Panc1 (cell line): ENCODE measurements around the gene SBF2.

ENCODE experiments used
- CTCF ChIP-seq: fragments of 450-650 bp; IDR thresholded peaks from 2 replicates; pipeline ENCODE4 v1.5.1; 2017; ENCODE audit warnings: mild to moderate bottlenecking
- POLR2AphosphoS5 ChIP-seq: IDR thresholded peaks from 2 replicates; pipeline ENCODE4 v1.6.1; 2012; ENCODE audit warnings: mild to moderate bottlenecking, low read depth, low read length, moderate library complexity
- REST ChIP-seq, 2 experiments: IDR thresholded peaks; 2 replicates each; pipeline ENCODE4 v1.6.1; 2011 to 2012; ENCODE audit warnings: low read depth in 2 of 2, control low read depth in 1 of 2, low read length in 1 of 2, mild to moderate bottlenecking in 1 of 2, moderate library complexity in 1 of 2; ENCODE audit not compliant: insufficient read depth in 1 of 2
- TCF7L2 ChIP-seq: IDR thresholded peaks from 2 replicates; pipeline ENCODE4 v1.6.1; 2011; ENCODE audit warnings: mild to moderate bottlenecking, low read depth, low read length, inconsistent platforms

GRCh38 chr11:10147195-10147594 is 146.8 kb downstream of the SBF2 start:
- TF ChIP-seq CTCF = no peak
- TF ChIP-seq TCF7L2 = no peak
- no peak for TF ChIP-seq POLR2AphosphoS5
- no peak for TF ChIP-seq REST (IDR thresholded peaks at IDR 0.05; ENCODE audit: insufficient read depth in 1 of 2, low read depth in 2 of 2, low read length in 1 of 2)
